ENCODE data around the gene THBD. TPM values are rescaled to one million over a fixed set of nuclear protein-coding genes. Genes with fewer than 3 reads are reported as not detected.

THBD gene
- total RNA-seq, 1 experiment from 2014 or later = 0.26 TPM

GRCh38 chr20:23039885-23040508 lies 9.5 kb downstream of the THBD start:
- ChIA-PET POLR2A (no interaction called here), CTCF (no interaction called here)
- ATAC-seq (no peak), DNase-seq (ENCODE audit: low read depth, low spot score) (no peak)
- BruUV-seq (replicated peaks) = no TSS peak
- Histone ChIP-seq H3K4me1 (ENCODE audit: control insufficient read depth, insufficient read depth, low read length) (no peaks in the 10 kb centered on the region), H3K36me3 (ENCODE audit: control insufficient read depth, insufficient read depth, low read length) (no peaks in the 10 kb centered on the region), H3K9me3 (ENCODE audit: control insufficient read depth, insufficient read depth, low read depth, low read length) (no peaks in the 10 kb centered on the region), H3K4me3 (ENCODE audit: low read depth in 2 of 2, low read length in 2 of 2) (no peak overlapping the region), H3K27me3 (ENCODE audit: control insufficient read depth, insufficient read depth, low read length) (peaks cover 30% of the 10 kb centered on the region), H3K27ac (ENCODE audit: low read length) (no peak overlapping the region)
- in situ Hi-C loops (cut with HindIII; ENCODE audit: low pct_unique_long_range_greater_than_20kb, low sequenced_read_pairs) = no loop called here
- no peak for TF ChIP-seq CTCF (IDR thresholded peaks at IDR 0.05)
- TF ChIP-seq POLR2AphosphoS5 (IDR thresholded peaks at IDR 0.05; ENCODE audit: low read depth, low read length) = no peak
- TF ChIP-seq REST (IDR thresholded peaks at IDR 0.05; ENCODE audit: insufficient read depth in 1 of 2, low read depth in 2 of 2, low read length in 1 of 2) = no peak
- no peak for TF ChIP-seq SIN3A (IDR thresholded peaks at IDR 0.05; ENCODE audit: borderline replicate concordance, insufficient read depth, low read depth, low read length)
- no peak for TF ChIP-seq TCF7L2 (IDR thresholded peaks at IDR 0.05; ENCODE audit: low read depth, low read length)
- intact Hi-C loops (cut with micrococcal nuclease; ENCODE audit: unreplicated experiment) = no loop called here

- ChIA-PET POLR2A (no interaction called here), CTCF (no interaction called here)
- H3K36me3 ChIP-seq (ENCODE audit: control insufficient read depth, insufficient read depth, low read length) = no peaks in the 10 kb centered on the region
- DNase-seq (ENCODE audit: low read depth, low spot score) = no peak
- no peaks in the 10 kb centered on the region for H3K9me3 ChIP-seq (ENCODE audit: control insufficient read depth, insufficient read depth, low read depth, low read length)
- peaks cover 26% of the 10 kb centered on the region for H3K27me3 ChIP-seq (ENCODE audit: control insufficient read depth, insufficient read depth, low read length)
- intact Hi-C loops (cut with micrococcal nuclease; ENCODE audit: unreplicated experiment) (no loop called here), in situ Hi-C loops (cut with HindIII; ENCODE audit: low pct_unique_long_range_greater_than_20kb, low sequenced_read_pairs) (no loop called here)
- no TSS peak for BruUV-seq (replicated peaks)
- TF ChIP-seq SIN3A (IDR thresholded peaks at IDR 0.05; ENCODE audit: borderline replicate concordance, insufficient read depth, low read depth, low read length) (no peak), TCF7L2 (IDR thresholded peaks at IDR 0.05; ENCODE audit: low read depth, low read length) (no peak), CTCF (IDR thresholded peaks at IDR 0.05) (no peak), REST (IDR thresholded peaks at IDR 0.05; ENCODE audit: insufficient read depth in 1 of 2, low read depth in 2 of 2, low read length in 1 of 2) (no peak)
- H3K4me1 ChIP-seq (ENCODE audit: control insufficient read depth, insufficient read depth, low read length) = no peaks in the 10 kb centered on the region
- ATAC-seq = no peak
- no peak overlapping the region for H3K4me3 ChIP-seq (ENCODE audit: low read depth in 2 of 2, low read length in 2 of 2)
- H3K27ac ChIP-seq (ENCODE audit: low read length) = no peak overlapping the region
Measured at GRCh38 chr20:23039136-23039875, 10.2 kb downstream of the THBD start.
